Neural progenitor cell (in vitro differentiated cells): ENCODE data around the gene CATSPER3. TPM values are rescaled to one million over a fixed set of nuclear protein-coding genes. Genes with fewer than 3 reads are reported as not detected.
A peak's percentile ranks its signal among the peaks of the same experiment; 100 is the strongest.

Experiments
- DNase-seq: peaks from one replicate; pipeline ENCODE4 v3.0.0-alpha.2; 2016; ENCODE audit warnings: low spot score
- H2AFZ ChIP-seq: fragments of 200-600 bp; sonication (generic); replicated peaks from 2 replicates; pipeline ENCODE4 v1.6.1; 2016; ENCODE audit warnings: antibody characterized with exemption
- H3F3A ChIP-seq: fragments of 200-600 bp; sonication (generic); 2 replicates; pipeline ENCODE4 v1.6.1; 2016; ENCODE audit warnings: antibody characterized with exemption, low read depth
- H3K27ac ChIP-seq: fragments of 200-600 bp; sonication (generic); 2 replicates; pipeline ENCODE4 v1.5.1; 2016; ENCODE audit warnings: mild to moderate bottlenecking
- H3K27me3 ChIP-seq: fragments of 200-600 bp; sonication (generic); 2 replicates; pipeline ENCODE4 v1.6.1; 2016; ENCODE audit warnings: mild to moderate bottlenecking, moderate library complexity
- H3K36me3 ChIP-seq: fragments of 200-600 bp; sonication (generic); 2 replicates; pipeline ENCODE4 v1.5.1; 2016
- H3K4me1 ChIP-seq: fragments of 200-600 bp; sonication (generic); 2 replicates; pipeline ENCODE4 v1.6.1; 2016; ENCODE audit warnings: mixed run types
- H3K4me2 ChIP-seq: fragments of 200-600 bp; sonication (generic); 2 replicates; pipeline ENCODE4 v1.6.1; 2016
- H3K4me3 ChIP-seq: fragments of 200-600 bp; sonication (generic); 2 replicates; pipeline ENCODE4 v1.5.1; 2016
- H3K79me2 ChIP-seq: fragments of 200-600 bp; sonication (generic); 2 replicates; pipeline ENCODE4 v1.6.1; 2016; ENCODE audit warnings: low read depth
- H3K9ac ChIP-seq: fragments of 200-600 bp; sonication (generic); 2 replicates; pipeline ENCODE4 v1.6.1; 2016
- H3K9me3 ChIP-seq: fragments of 200-600 bp; sonication (generic); 2 replicates; pipeline ENCODE4 v1.5.1; 2016; ENCODE audit warnings: low read depth
- H4K20me1 ChIP-seq: fragments of 200-600 bp; sonication (generic); 2 replicates; pipeline ENCODE4 v1.6.1; 2016; ENCODE audit warnings: low read depth
- H3K27ac Mint-ChIP-seq: 3 replicates; pipeline ENCODE4 v1.8.0; 2021; ENCODE audit warnings: mixed read lengths
- H3K27me3 Mint-ChIP-seq: 2 replicates; pipeline ENCODE4 v1.8.0; 2022; ENCODE audit warnings: low read depth, mild to moderate bottlenecking, inconsistent platforms, moderate library complexity, mixed read lengths; ENCODE audit not compliant: insufficient read depth
- H3K36me3 Mint-ChIP-seq: 3 replicates; pipeline ENCODE4 v1.8.0; 2021; ENCODE audit warnings: mixed read lengths
- H3K4me1 Mint-ChIP-seq: 3 replicates; pipeline ENCODE4 v1.8.0; 2021; ENCODE audit warnings: mixed read lengths
- H3K4me3 Mint-ChIP-seq: 3 replicates; pipeline ENCODE4 v1.8.0; 2021; ENCODE audit warnings: mild to moderate bottlenecking, moderate library complexity, mixed read lengths
- H3K9me3 Mint-ChIP-seq: 3 replicates; pipeline ENCODE4 v1.8.0; 2020; ENCODE audit warnings: mixed read lengths
- CTCF ChIP-seq: fragments of 200-600 bp; sonication (generic); IDR thresholded peaks from 2 replicates; pipeline ENCODE4 v1.5.1; 2017; ENCODE audit warnings: antibody characterized with exemption, mild to moderate bottlenecking
- EZH2 ChIP-seq: fragments of 200-600 bp; sonication (generic); IDR thresholded peaks from 2 replicates; pipeline ENCODE4 v1.6.1; 2017; ENCODE audit warnings: antibody characterized with exemption, mild to moderate bottlenecking, moderate library complexity
- EZH2phosphoT487 ChIP-seq: fragments of 200-600 bp; sonication (generic); IDR thresholded peaks from 2 replicates; pipeline ENCODE4 v1.6.1; 2017; ENCODE audit warnings: antibody characterized with exemption
- total RNA-seq: library from RNA; depleted of rRNA; stranded (reverse); fragments of >200 nt; gene quantifications from 2 replicates; pipeline ENCODE4 v1.2.3, GENCODE V29; 2015; ENCODE audit warnings: low replicate concordance

CATSPER3 gene
- total RNA-seq, 1 donor from 2014 or later: not detected

- no peak overlapping the region for H3K4me3 Mint-ChIP-seq
- no peaks in the 10 kb centered on the region for H3K9me3 Mint-ChIP-seq
These were observed 57.4 kb downstream of the CATSPER3 start for GRCh38 chr5:135024956-135025729.

GRCh38 chr5:135025730-135026644 is 58.3 kb downstream of the CATSPER3 start:
- H3K4me1 Mint-ChIP-seq: peaks cover 19% of the 10 kb centered on the region
- H3K27me3 Mint-ChIP-seq: peaks cover 56% of the 10 kb centered on the region
- Histone ChIP-seq H3K9me3 (no peaks in the 10 kb centered on the region), H3F3A (peaks cover 22% of the 10 kb centered on the region), H3K27ac (no peak overlapping the region), H3K9ac (no peak overlapping the region), H4K20me1 (peaks cover 51% of the 10 kb centered on the region), H3K27me3 (peaks cover 100% of the 10 kb centered on the region), H3K4me3 (no peak overlapping the region), H3K4me2 (no peak overlapping the region), H3K36me3 (no peaks in the 10 kb centered on the region), H3K79me2 (no peaks in the 10 kb centered on the region), H2AFZ (no peak overlapping the region), H3K4me1 (peaks cover 7% of the 10 kb centered on the region)
- TF ChIP-seq CTCF (no peak), EZH2 (no peak), EZH2phosphoT487 (no peak)
- DNase-seq: no peak
- no peak overlapping the region for H3K27ac Mint-ChIP-seq
- no peaks in the 10 kb centered on the region for H3K36me3 Mint-ChIP-seq
- H3K4me3 Mint-ChIP-seq: no peak overlapping the region
- H3K9me3 Mint-ChIP-seq: no peaks in the 10 kb centered on the region

More at GRCh38 chr5:135024956-135025729, 57.4 kb downstream of the CATSPER3 start:
- no peak overlapping the region for H3K4me3 ChIP-seq
- Mint-ChIP-seq H3K4me1 (peaks cover 19% of the 10 kb centered on the region), H3K36me3 (no peaks in the 10 kb centered on the region), H3K27ac (no peak overlapping the region), H3K27me3 (peaks cover 48% of the 10 kb centered on the region)
- DNase-seq: no peak
- H3K27ac ChIP-seq: no peak overlapping the region
- peaks cover 18% of the 10 kb centered on the region for H3F3A ChIP-seq
- peaks cover 43% of the 10 kb centered on the region for H4K20me1 ChIP-seq
- H3K36me3 ChIP-seq: no peaks in the 10 kb centered on the region
- H3K4me1 ChIP-seq: peaks cover 7% of the 10 kb centered on the region
- TF ChIP-seq CTCF: no peak
- TF ChIP-seq EZH2: no peak
- TF ChIP-seq EZH2phosphoT487: no peak
- H2AFZ ChIP-seq: no peak overlapping the region
- no peaks in the 10 kb centered on the region for H3K79me2 ChIP-seq
- no peaks in the 10 kb centered on the region for H3K9me3 ChIP-seq
- H3K9ac ChIP-seq: no peak overlapping the region
- no peak overlapping the region for H3K4me2 ChIP-seq
- peaks cover 100% of the 10 kb centered on the region for H3K27me3 ChIP-seq

DNA sequence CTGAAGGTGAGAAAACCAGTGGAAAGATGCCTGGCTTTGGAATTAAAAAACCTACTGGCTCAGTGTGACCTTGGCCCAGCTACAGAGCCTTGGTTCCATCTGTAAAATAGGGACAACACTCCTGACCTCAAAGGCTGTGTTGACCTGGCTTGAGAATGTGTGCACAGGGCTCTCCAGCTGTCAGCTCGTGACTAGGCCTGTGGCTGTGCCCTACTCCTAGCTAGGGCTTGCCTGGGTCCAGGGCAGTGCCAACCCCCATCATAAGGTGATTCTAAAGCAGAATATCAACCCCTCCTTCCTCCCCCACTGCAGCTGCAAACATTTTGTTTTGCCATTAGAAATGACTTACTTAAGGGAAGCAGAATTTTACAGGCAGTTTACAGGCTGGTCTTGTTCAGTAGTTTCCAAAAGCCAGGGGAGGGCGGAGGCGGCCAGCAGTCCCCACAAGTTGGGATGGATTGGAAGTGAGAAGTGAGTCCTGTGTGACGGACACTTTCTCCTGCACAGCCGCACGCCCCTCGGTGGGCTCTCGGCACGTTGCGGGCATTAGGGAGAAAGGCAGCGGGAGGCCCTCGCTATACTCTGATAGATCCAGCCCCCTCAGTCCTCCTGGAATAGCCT is 59.0 kb downstream of the CATSPER3 start:
- H3K4me3 ChIP-seq: no peak overlapping the region
- H3K4me1 ChIP-seq: peaks cover 11% of the 10 kb centered on the region
- H3K9me3 Mint-ChIP-seq: no peaks in the 10 kb centered on the region
- no peak overlapping the region for H2AFZ ChIP-seq
- no peaks in the 10 kb centered on the region for H3K36me3 Mint-ChIP-seq
- peaks cover 59% of the 10 kb centered on the region for H4K20me1 ChIP-seq
- H3K4me3 Mint-ChIP-seq: peak overlapping the region; percentile 33
- no peak overlapping the region for H3K4me2 ChIP-seq
- DNase-seq: peak; percentile 39
- H3K27me3 ChIP-seq: peaks cover 100% of the 10 kb centered on the region
- no peaks in the 10 kb centered on the region for H3K79me2 ChIP-seq
- H3K9me3 ChIP-seq: no peaks in the 10 kb centered on the region
- TF ChIP-seq EZH2phosphoT487: no peak
- no peak for TF ChIP-seq EZH2
- TF ChIP-seq CTCF: no peak
- H3F3A ChIP-seq: peaks cover 28% of the 10 kb centered on the region
- no peak overlapping the region for H3K27ac ChIP-seq
- peaks cover 62% of the 10 kb centered on the region for H3K27me3 Mint-ChIP-seq
- peaks cover 19% of the 10 kb centered on the region for H3K4me1 Mint-ChIP-seq
- no peak overlapping the region for H3K9ac ChIP-seq
- no peaks in the 10 kb centered on the region for H3K36me3 ChIP-seq
- H3K27ac Mint-ChIP-seq: no peak overlapping the region
